Hair follicular keratinocyte (primary cell): ENCODE data around the gene SAA2. TPM values are rescaled to one million over a fixed set of nuclear protein-coding genes. Genes with fewer than 3 reads are reported as not detected.

Experiments used
- total RNA-seq: library from RNA; depleted of rRNA; stranded (reverse); fragments of >200 nt; gene quantifications from 2 replicates; pipeline ENCODE4 v1.2.3, GENCODE V29; 2015

Gene SAA2
- total RNA-seq, result 7.4 and 19.6 TPM in 2 replicates

DNA sequence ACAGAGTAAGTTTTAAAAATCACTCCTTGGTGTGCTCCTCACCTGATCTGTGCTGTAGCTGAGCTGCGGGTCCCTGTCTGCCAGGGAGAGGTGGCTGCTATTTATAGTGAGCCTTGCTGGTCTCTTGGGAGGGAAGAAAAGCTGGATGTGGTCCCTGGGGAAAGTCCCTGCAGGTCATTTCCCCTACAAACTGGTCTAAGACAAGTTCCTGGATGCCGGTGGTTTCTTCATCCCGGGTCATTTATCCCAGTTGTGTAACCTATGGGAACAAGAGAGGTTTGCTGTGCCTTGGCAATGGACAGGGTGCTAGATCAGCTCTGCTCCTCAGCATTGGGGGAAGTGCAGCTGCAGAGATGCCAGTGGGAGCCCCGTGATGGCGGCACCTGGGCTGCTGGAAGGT is at the start of gene SAA2:
SAA2 (minus strand) TSS at position 108 of the 400 bp plus-strand sequence. CDS start 657 bp downstream, outside the sequence.

DNA sequence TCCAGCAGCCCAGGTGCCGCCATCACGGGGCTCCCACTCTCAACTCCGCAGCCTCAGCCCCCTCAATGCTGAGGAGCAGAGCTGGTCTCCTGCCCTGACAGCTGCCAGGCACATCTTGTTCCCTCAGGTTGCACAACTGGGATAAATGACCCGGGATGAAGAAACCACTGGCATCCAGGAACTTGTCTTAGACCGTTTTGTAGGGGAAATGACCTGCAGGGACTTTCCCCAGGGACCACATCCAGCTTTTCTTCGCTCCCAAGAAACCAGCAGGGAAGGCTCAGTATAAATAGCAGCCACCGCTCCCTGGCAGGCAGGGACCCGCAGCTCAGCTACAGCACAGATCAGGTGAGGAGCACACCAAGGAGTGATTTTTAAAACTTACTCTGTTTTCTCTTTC is 17.5 kb upstream of the SAA2 start, which contains the start of gene SAA1:
SAA1 (plus strand) TSS at position 316 of the 400 bp plus-strand sequence. CDS start 624 bp downstream, outside the sequence.

DNA sequence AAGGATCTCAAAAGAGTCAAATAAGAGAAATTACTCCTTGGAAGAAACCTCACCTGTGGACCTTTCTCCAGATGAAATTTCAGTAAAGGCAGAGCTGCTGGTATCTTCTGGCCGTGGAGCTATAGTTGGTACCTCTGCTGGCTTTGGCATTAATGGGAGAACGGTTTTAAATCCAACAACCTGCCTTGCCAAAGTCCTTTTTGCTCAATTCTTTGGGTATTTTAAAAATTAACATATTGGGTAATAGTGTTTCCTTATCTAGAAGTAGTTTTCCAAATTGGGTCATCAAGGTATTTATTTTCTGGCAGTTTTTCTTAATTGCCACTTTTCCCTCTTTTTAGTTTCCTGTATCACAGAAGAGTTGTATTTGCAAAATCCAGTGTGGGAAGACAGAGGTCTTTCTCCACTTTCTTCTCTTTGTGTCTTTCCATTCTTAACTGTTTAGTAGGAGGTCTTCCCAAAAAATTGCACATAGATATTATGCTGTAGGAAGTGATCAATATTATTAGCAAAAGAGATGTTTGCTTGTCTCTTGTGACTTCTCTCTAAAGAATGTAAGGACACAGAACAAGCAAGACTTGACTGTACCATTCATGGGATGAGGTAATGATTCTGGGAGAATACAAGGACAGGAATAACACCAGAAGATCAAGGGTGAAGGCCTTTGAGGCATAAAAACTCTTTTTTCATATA is 11.7 kb downstream of the SAA2 start, which contains the start of gene SAA4:
SAA4 (minus strand) TSS at position 139 of the 693 bp plus-strand sequence. CDS start 876 bp downstream, outside the sequence.

Other genes with a start within 250 kb of the SAA2 start
- gene SERGEF, start 235.6 kb downstream of the SAA2 start, total RNA-seq, result 29.9 and 40.8 TPM in 2 replicates
- under 0.01 and 0.08 TPM in 2 replicates for gene TPH1, start 202.4 kb downstream of the SAA2 start, total RNA-seq
- gene SAAL1, start 142.6 kb downstream of the SAA2 start, total RNA-seq, result 14.8 and 26.0 TPM in 2 replicates
- gene MRGPRX3, start 116.1 kb downstream of the SAA2 start, total RNA-seq, result 24.1 and 45.6 TPM in 2 replicates
- 0.27 and 0.55 TPM in 2 replicates for gene MRGPRX4, start 75.8 kb downstream of the SAA2 start, total RNA-seq
- not detected in 2 replicates for gene SAA4, start 11.9 kb downstream of the SAA2 start, total RNA-seq
- gene SAA1, start 17.6 kb upstream of the SAA2 start, total RNA-seq, result 160 and 186 TPM in 2 replicates
- gene HPS5, start 73.5 kb upstream of the SAA2 start, total RNA-seq, result 11.7 and 21.3 TPM in 2 replicates
- 32.3 and 51.3 TPM in 2 replicates for gene GTF2H1, start 73.9 kb upstream of the SAA2 start, total RNA-seq
- 815 and 1,231 TPM in 2 replicates for gene LDHA, start 145.9 kb upstream of the SAA2 start, total RNA-seq
- gene LDHC, start 163.7 kb upstream of the SAA2 start, total RNA-seq, result not detected in 2 replicates
- gene LDHAL6A, start 207.2 kb upstream of the SAA2 start, total RNA-seq, result not detected in 2 replicates